KOPT-K1 (cell line): ENCODE measurements around the gene ASCC2.
"Not testable (repeated sequence)": the region's sequence is repeated elsewhere in the genome, so short reads cannot be mapped to it uniquely, and the experiment has no call there.

ENCODE experiments used
- H3K27ac ChIP-seq: fragments of 200-600 bp; sonication (generic); 2 replicates; pipeline ENCODE4 v1.5.1; 2016; ENCODE audit warnings: antibody characterized with exemption, mild to moderate bottlenecking, low read depth, low read length; ENCODE audit not compliant: poor library complexity, severe bottlenecking
- H3K36me3 ChIP-seq: fragments of 200-600 bp; sonication (generic); 2 replicates; pipeline ENCODE4 v1.5.1; 2017; ENCODE audit warnings: antibody characterized with exemption, mild to moderate bottlenecking, low read length, moderate library complexity; ENCODE audit not compliant: insufficient read depth
- H3K9me3 ChIP-seq: fragments of 200-600 bp; sonication (generic); 2 replicates; pipeline ENCODE4 v1.5.1; 2017; ENCODE audit warnings: antibody characterized with exemption, low read length, mild to moderate bottlenecking; ENCODE audit not compliant: insufficient read depth, poor library complexity, severe bottlenecking

ASCC2 gene

DNA sequence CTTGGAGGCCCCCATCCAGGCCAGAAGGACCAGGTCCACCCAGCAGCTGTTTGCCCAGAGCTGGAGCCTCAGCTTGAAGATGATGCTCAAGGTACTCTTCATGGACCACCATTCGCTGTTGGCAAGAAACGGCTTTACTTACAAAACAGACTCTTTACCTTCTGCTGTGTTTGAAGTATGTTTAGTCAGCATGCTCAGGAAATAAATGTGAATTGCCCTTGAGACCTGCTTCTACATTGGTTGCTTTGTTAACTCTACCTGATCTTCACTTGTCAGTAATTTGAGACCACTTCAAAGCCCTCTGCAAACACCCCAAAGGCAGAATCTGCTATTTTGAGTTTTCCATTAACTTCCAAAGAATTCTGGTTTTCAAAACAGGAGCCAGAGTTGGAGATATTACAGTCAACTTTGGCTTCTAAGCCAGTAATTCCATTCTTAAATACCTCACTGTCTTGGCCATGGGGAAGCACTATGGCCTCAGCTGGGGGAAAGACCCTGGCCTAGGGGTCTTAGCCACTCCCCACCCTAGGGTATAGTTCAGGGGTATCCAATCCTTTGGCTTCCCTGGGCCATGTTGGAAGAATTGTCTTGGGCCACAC lies 68.3 kb downstream of the ASCC2 start:
- H3K27ac ChIP-seq, result no peak overlapping the region
- peaks cover 29% of the 10 kb centered on the region for H3K36me3 ChIP-seq
- no peaks in the 10 kb centered on the region for H3K9me3 ChIP-seq

DNA sequence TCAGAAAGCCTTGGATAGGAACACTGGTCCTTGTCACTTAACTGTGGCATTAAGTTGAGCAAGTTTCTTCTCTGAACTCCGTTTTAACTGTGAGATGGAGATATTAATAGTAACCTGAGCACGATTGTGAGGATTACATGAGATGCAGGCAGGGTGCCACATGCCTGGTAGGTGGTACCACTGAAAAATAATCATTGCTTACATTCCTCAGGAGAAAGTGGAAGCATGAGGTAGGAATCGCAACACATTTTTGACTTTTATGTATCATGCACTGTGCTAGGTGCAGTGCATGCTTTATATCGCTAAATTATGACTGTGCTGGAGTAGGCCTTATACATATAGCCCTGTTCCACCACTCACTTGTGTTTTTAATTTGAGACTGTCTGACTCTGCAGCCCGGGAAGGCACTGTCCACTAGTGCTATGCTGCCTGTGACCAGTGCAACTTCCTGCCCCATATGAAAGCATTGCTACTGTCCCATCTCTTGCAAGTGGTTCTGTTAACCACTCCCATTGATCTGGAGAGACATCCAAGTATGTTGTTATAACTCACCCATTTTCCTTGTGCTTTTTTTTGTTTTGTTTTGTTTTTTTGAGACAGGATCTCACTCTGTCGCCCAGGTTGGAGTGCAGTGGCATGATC lies 69.9 kb downstream of the ASCC2 start:
- Histone ChIP-seq H3K27ac (peak overlapping the region; percentile 76), H3K36me3 (peaks cover 29% of the 10 kb centered on the region), H3K9me3 (no peaks in the 10 kb centered on the region)

DNA sequence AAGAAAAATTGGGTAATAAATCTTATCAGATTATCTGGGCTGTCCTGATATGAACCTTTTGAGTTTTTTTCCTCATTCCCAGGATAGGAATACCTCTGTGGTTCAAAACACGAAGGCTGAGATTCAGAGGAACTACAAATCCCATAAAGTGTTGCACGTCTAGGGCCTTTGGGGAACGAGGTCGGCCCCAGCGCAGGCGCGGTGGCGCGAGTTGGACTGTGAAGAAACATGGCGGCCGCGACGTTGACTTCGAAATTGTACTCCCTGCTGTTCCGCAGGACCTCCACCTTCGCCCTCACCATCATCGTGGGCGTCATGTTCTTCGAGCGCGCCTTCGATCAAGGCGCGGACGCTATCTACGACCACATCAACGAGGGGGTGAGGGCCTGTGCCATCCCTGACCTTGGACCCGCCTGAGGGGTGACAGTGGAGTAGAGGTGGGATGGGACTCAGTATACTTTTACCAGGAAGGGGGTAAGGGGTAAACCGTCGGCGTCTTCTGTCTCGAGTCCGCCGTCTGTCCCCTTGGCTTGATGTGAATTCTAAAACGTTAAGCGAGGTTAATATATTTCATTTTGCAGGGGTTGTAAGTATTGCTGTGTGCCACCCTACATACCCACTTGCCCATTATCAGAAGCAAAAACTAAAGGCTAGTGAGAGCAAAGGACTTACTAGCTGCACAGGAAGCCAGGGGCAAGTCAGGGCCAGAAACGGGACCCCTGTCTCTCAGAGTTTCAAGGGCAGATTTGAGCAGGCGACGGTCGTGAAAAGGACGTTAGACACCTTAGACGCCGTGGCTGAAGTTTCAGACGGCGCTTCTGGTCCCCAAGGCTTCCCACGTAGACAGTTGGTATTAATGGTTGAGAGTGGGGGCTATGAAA lies 70.7 kb downstream of the ASCC2 start, which contains the start of gene UQCR10:
Gene UQCR10 (plus strand): TSS at position 199 of the 881 bp plus-strand sequence. CDS start 30 bp downstream, at position 229.
- H3K36me3 ChIP-seq, result peaks cover 29% of the 10 kb centered on the region
- H3K9me3 ChIP-seq, result no peaks in the 10 kb centered on the region
- peak within 1 kb of the TSS; percentile 76 for H3K27ac ChIP-seq

DNA sequence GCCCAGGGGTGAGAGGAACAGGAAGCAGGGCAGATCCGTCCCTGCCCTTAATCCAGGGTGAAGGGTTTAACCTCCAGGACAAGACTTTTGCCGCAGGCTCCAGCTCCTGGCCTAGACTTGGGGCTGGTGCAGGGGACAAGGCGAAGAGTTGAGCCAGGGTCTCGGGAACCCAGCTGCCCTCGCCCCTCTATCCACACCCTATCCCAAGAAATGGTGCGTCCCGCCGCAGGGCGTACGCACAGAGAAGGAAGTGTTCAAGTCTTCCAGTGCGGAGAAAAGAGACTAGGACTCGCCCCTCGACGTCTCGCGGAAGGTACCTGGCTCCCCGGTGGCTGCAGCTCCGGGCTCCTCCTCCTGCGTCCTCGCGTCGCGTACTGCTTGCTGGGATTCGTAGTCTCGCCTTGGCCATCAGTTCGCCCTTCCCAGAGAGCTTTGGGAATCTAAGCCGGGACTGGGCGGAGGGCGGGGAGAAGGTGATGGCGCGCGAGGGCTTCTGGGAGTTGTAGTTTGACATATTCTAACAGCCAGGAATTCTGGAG lies 71.4 kb downstream of the ASCC2 start, which contains the start of gene ZMAT5:
Gene ZMAT5 (minus strand): TSS at position 376 of the 539 bp plus-strand sequence. CDS start 18,463 bp downstream, outside the sequence.
- no peaks in the 10 kb centered on the region for H3K9me3 ChIP-seq
- peak within 1 kb of the TSS; percentile 76 for H3K27ac ChIP-seq
- peaks cover 29% of the 10 kb centered on the region for H3K36me3 ChIP-seq

DNA sequence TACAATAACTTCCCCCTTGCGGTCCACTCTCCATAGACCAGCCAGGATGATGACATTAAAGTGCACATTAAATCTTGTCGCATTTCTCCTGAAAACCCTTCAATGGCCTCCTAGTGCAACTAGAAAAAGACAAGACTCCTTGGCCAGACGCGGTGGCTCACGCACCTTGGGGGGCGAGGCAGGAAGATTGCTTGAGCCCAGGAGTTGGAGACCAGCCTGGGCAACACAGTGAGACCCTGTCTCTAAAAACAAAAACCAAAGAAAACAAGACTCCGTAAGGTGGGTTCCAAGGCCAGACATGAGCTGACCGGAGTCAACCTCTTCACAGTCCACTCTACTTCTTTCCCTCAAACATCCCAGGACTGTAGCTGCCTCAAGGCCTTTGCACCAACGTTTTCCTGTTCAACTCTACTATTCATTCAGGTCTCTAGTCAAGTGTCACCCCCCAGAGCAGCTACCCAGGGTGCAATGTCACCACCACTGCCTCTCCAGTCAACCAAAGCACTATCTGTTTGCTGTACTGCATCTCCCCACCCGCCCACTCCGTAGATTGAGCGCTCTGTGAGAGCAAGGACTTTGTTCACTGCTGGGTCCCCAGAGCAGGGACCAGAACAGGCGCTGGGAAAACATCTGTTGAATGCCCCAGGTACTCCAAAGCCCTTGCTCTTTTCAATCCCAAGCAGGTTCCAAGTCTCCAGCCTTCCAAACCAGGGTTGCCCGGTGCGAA lies 72.0 kb downstream of the ASCC2 start:
- Histone ChIP-seq H3K27ac (peak overlapping the region; percentile 76), H3K36me3 (peaks cover 25% of the 10 kb centered on the region)

DNA sequence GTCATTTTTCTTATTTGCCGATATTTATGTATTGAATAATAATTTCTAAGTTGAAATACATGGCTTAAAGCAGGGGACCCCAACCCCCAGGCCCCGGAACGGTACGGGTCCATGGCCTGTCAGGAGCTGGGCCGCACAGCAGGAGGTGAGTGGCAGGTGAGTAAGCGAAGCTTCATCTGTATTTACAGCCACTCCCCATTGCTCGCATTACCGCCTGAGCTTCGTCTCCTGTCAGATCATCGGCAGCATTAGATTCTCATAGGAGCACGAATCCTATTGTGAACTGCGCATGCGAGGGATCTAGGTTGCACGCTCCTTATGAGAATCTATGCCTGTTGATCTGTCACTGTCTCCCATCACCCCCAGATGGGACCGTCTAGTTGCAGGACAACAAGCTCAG lies 75.8 kb downstream of the ASCC2 start:
- H3K36me3 ChIP-seq, result no peaks in the 10 kb centered on the region

More for the DNA sequence above, 72.0 kb downstream of the ASCC2 start:
- H3K9me3 ChIP-seq, result no peaks in the 10 kb centered on the region

DNA sequence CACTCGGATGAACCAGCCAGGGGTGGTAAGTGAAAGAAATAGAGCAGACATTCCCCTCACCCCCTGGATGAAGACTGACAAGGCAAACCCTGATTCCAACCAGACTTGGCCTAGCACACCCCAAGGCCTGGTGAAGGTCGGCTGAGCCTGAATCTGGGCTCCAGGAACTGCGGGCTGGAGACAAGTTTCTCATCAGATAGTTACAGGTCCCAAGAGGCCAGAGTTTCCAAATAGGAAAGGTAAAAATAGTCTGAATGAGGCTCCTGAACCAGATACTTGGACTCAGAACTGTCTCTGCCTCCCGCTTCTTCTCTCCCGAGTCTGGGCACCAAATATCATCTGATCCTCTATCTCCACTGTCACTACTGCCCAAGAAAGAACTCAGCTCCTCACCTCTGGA lies 79.1 kb downstream of the ASCC2 start:
- Histone ChIP-seq H3K36me3 (no peaks in the 10 kb centered on the region), H3K9me3 (no peaks in the 10 kb centered on the region), H3K27ac (no peak overlapping the region)

More for the DNA sequence above, 75.8 kb downstream of the ASCC2 start:
- Histone ChIP-seq H3K27ac (no peak overlapping the region), H3K9me3 (no peaks in the 10 kb centered on the region)

DNA sequence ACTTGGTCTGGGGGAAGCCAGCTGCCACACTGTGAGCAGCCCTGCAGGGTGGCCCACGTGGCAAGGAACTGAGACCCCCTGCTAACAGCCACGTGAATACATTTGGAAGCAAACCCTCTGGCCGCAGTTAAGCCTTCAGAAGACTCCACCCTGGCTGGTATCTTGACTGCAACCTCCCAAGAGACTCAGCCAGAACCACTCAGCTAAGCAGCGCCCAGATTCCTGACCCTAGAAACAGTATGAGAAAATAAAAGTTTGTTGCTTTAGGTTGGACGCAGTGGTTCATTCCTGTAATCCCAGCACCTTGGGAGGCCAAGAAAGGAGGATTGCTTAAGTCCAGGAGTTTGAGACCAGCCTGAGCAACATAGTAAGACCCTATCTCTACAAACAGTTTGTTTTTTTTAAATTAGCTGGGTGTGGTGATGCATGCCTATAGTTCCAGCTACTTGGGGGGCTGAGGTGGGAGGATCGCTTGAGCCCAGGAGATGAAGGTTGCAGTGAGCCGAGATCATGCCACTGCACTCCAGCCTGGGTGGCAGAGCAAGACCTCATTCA lies 79.9 kb downstream of the ASCC2 start:
- H3K27ac ChIP-seq, result no peak overlapping the region
- no peaks in the 10 kb centered on the region for H3K36me3 ChIP-seq
- H3K9me3 ChIP-seq, result no peaks in the 10 kb centered on the region

DNA sequence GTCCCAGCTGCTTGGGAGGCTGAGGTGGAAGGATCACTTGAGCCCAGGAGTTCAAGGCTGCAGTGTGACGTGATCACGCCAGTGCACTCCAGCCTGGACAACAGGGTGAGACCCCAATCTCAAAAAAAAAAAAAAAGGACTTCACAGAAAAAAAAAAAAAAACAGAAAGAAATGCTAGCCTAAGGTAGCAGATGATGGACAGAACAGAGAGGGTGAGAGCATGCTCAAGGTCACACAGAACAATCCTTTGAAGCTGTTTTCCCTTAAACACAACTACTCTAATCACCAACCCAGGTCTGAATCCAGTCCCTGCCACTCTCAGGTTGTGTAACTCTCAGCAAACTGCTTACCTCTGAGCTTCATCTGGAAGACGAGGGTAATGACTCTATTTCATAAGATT lies 81.0 kb downstream of the ASCC2 start:
- Histone ChIP-seq H3K27ac (no peak overlapping the region), H3K9me3 (no peaks in the 10 kb centered on the region), H3K36me3 (no peaks in the 10 kb centered on the region)

DNA sequence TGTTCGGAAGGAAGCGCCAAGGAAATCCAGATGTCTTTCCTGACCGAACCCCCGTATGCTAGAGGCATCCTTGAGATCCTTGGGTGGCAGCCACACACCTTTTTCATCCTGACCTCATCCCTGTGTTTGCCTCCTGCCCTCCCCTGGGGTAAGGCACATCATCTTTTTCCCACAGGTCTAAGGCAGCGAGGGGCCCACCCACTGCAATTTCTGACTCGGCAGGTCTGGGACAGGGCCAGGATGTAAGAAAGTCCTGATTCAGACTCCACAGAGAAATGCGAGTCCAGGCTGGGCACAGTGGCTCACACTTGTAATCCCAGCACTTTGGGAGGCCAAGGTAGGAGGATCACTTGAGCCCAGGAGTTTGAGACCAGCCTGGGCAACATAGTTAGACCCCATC lies 81.7 kb downstream of the ASCC2 start:
- Histone ChIP-seq H3K9me3 (no peaks in the 10 kb centered on the region), H3K27ac (no peak overlapping the region), H3K36me3 (no peaks in the 10 kb centered on the region)

DNA sequence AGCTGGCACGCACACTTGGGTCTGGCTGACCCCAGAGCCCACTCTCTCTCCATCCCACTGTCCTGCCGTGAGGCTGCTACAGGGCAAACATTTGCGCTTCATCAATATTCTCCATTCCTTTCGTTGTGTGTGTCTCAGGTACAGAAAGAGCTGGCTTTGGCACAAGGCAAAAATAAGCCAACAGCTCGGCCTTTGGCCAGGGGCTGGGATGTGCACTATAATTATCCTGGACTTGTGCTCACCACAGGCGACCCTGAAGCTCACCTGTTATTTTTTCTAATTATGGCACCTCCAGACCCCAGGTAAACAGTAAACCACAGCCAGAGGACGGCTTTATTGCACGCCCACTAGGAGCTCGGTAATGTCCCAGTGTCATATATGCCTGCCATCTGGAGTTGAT lies 82.2 kb downstream of the ASCC2 start:
- H3K27ac ChIP-seq, result no peak overlapping the region
- no peaks in the 10 kb centered on the region for H3K9me3 ChIP-seq
- H3K36me3 ChIP-seq, result no peaks in the 10 kb centered on the region

DNA sequence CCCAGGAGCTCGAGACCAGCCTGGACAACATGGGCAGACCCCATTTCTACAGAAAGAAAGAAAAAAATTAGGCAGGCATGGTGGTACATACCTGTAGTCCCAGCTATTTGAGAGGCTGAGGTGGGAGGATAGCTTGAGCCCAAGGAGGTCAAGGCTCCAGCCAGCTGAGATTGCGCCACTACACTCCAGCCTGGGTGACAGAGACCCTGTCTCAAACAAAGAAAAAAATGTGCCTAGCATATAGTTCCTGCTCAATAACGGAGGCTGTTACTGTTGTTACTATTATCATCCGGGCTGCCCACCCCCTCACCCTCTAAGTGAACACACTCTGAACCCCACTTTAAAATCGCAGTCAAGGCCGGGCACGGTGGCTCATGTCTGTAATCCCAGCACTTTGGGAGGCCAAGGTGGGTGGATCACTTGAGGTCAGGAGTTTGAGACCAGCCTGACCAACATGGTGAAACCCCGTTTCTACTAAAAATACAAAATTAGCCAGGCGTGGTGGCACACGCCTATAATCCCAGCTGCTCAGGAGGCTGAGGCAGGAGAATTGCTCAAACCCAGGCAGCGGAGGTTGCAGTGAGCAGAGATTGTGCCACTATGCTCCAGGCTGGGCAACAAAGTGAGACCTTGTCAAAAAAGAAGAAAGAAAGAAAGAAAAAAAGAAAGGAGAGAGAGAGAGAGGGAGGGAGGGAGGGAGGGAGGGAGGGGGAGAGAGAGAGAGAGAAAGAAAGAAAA lies 83.2 kb downstream of the ASCC2 start:
- H3K27ac ChIP-seq, H3K36me3 ChIP-seq, H3K9me3 ChIP-seq: not testable (repeated sequence)

DNA sequence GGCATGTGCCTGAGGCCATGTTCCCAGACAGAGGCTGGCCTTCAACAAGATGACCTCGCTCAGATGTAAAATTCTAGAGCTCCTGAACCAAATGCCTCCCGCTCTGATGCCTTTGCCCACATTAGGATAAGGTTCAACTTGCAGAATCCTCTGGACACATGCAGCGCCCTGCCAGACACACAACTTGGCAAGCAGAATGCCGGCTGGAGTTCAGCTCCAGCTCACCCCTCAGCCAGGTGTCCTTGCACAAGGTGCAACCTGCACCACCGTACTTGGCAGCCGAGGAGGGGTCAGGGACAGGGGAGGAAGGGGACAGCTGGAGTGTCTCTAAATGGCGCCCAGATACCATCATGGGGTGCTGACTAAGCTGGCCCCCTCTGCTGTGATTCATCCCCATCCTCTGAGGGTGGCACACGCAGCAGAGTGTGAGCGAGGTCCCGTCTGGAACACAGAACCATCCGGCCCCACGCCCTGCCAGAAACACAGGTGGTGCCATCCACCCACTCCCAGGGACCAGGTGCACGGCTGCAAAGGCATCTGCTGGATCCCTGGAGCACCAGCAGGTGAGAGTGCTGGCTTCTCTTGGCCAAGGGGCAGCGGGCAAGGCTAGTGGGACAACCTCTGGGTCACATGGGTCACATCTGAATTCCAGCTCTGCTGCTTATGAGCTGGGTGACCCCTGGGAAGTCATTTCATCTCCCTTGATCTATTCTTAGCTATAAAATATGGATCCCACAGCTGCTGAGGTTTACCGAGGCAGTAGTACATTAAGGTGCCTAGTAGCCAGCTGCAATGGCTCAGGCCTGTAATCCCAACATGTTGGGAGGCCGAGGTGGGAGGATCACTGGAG lies 84.0 kb downstream of the ASCC2 start:
- Histone ChIP-seq H3K36me3 (no peaks in the 10 kb centered on the region), H3K27ac (no peak overlapping the region), H3K9me3 (no peaks in the 10 kb centered on the region)
